Stomach (tissue), 4 donors: ENCODE data around the gene THSD7A.

Source experiments
- CTCF ChIP-seq, 7 experiments: fragments of 450-650 bp in 4 of 7; fragments of 200-600 bp in 3 of 7; sonication (generic) in 3 of 7; IDR thresholded peaks; one replicate each; pipeline ENCODE4 v1.5.1; 2016 to 2019; ENCODE audit warnings: antibody characterized with exemption in 7 of 7, control low read depth in 2 of 7, mild to moderate bottlenecking in 1 of 7
- POLR2AphosphoS5 ChIP-seq, 3 donors: sonication (generic); formaldehyde crosslinking; IDR thresholded peaks; one replicate each; pipeline ENCODE4 v1.6.1; 2016; ENCODE audit warnings: antibody characterized with exemption in 3 of 3

GRCh38 chr7:11727864-11728263 lies 104.1 kb downstream of the THSD7A start:
- no peak for TF ChIP-seq CTCF (IDR thresholded peaks at IDR 0.05)
- TF ChIP-seq POLR2AphosphoS5 (IDR thresholded peaks at IDR 0.05): no peak
